Peyer's patch (tissue), 4 donors: ENCODE results near the gene BOC. TPM values are rescaled to one million over a fixed set of nuclear protein-coding genes. Genes with fewer than 3 reads are reported as not detected.
A peak's percentile ranks its signal among the peaks of the same experiment; 100 is the strongest.

Experiments used
- DNase-seq, 3 donors: peaks; one replicate each; pipeline ENCODE4 v3.0.0-alpha.2; 2017 to 2019
- H3K27ac ChIP-seq, 4 donors: fragments of 200-600 bp; sonication (generic); one replicate each; pipeline ENCODE4 v1.5.1; 2016 to 2019
- H3K27me3 ChIP-seq, 2 donors: fragments of 200-600 bp; sonication (generic); one replicate each; pipeline ENCODE4 v1.5.1; 2019
- H3K36me3 ChIP-seq, 3 donors: fragments of 200-600 bp; sonication (generic); one replicate each; pipeline ENCODE4 v1.5.1; 2016 to 2019
- H3K4me1 ChIP-seq, 4 donors: fragments of 200-600 bp; sonication (generic); one replicate each; pipeline ENCODE4 v1.5.1; 2016 to 2019
- H3K4me3 ChIP-seq, 4 donors: fragments of 200-600 bp; sonication (generic); 1 replicate in 3 of 4; 2 replicates in 1 of 4; pipeline ENCODE4 v1.5.1; 2016 to 2019; ENCODE audit warnings: mild to moderate bottlenecking in 1 of 4
- H3K9me3 ChIP-seq, 4 donors: fragments of 200-600 bp; sonication (generic); one replicate each; pipeline ENCODE4 v1.5.1; 2016 to 2019; ENCODE audit warnings: mild to moderate bottlenecking in 1 of 4
- CTCF ChIP-seq, 6 experiments: fragments of 450-650 bp in 4 of 6; fragments of 200-600 bp in 2 of 6; sonication (generic) in 1 of 6; IDR thresholded peaks; one replicate each; pipeline ENCODE4 v1.5.1; 2017 to 2019; ENCODE audit warnings: antibody characterized with exemption in 6 of 6, mild to moderate bottlenecking in 3 of 6, moderate library complexity in 1 of 6
- POLR2A ChIP-seq, 2 donors: fragments of 450-650 bp; IDR thresholded peaks; one replicate each; pipeline ENCODE4 v1.5.1; 2017; ENCODE audit warnings: antibody characterized with exemption in 2 of 2, mild to moderate bottlenecking in 2 of 2, moderate library complexity in 2 of 2
- total RNA-seq, 4 donors: library from RNA; depleted of rRNA; stranded (reverse); fragments of >200 nt; gene quantifications; one replicate each; pipeline ENCODE4 v1.1.0, GENCODE V29; 2016

BOC gene
- total RNA-seq, 4 donors from 2014 or later: 4.2 to 31.4 (median 13.2) TPM

- Histone ChIP-seq H3K27me3 (no peaks in the 10 kb centered on the region), H3K4me1 (peaks cover 0 to 16% (median 0%) of the 10 kb centered on the region in 4 donors), H3K9me3 (no peaks in the 10 kb centered on the region), H3K27ac (peak overlapping the region in 1 of 4 donors; percentile 12), H3K4me3 (no peak overlapping the region), H3K36me3 (no peaks in the 10 kb centered on the region)
- DNase-seq: no peak
- TF ChIP-seq CTCF (IDR thresholded peaks at IDR 0.05) (no peak), POLR2A (IDR thresholded peaks at IDR 0.05) (no peak)
These were observed 11.2 kb downstream of the BOC start for GRCh38 chr3:113222451-113223086.

- Histone ChIP-seq H3K27ac (peak overlapping the region in 2 of 4 donors; percentile 1 to 22), H3K4me1 (peaks cover 0 to 16% (median 0%) of the 10 kb centered on the region in 4 donors), H3K9me3 (no peaks in the 10 kb centered on the region), H3K36me3 (no peaks in the 10 kb centered on the region), H3K27me3 (no peaks in the 10 kb centered on the region), H3K4me3 (no peak overlapping the region)
- peak in 1 of 3 donors; percentile 20 for DNase-seq
- TF ChIP-seq POLR2A (IDR thresholded peaks at IDR 0.05) (no peak), CTCF (IDR thresholded peaks at IDR 0.05) (no peak)
These were observed 12.3 kb downstream of the BOC start for GRCh38 chr3:113223475-113224281.

- no peak for TF ChIP-seq POLR2A (IDR thresholded peaks at IDR 0.05)
- TF ChIP-seq CTCF (IDR thresholded peaks at IDR 0.05): no peak
- Histone ChIP-seq H3K36me3 (no peaks in the 10 kb centered on the region), H3K27me3 (no peaks in the 10 kb centered on the region), H3K4me1 (peaks cover 0 to 16% (median 0%) of the 10 kb centered on the region in 4 donors), H3K9me3 (no peaks in the 10 kb centered on the region), H3K27ac (no peak overlapping the region), H3K4me3 (no peak overlapping the region)
- no peak for DNase-seq
These were observed 13.9 kb downstream of the BOC start for GRCh38 chr3:113225286-113225685.

GRCh38 chr3:113226491-113226890 lies 15.1 kb downstream of the BOC start:
- Histone ChIP-seq H3K36me3 (no peaks in the 10 kb centered on the region), H3K27ac (no peak overlapping the region), H3K27me3 (no peaks in the 10 kb centered on the region), H3K4me3 (no peak overlapping the region), H3K9me3 (no peaks in the 10 kb centered on the region), H3K4me1 (peaks cover 0 to 16% (median 0%) of the 10 kb centered on the region in 4 donors)
- no peak for DNase-seq
- TF ChIP-seq POLR2A (IDR thresholded peaks at IDR 0.05) (no peak), CTCF (IDR thresholded peaks at IDR 0.05) (no peak)

GRCh38 chr3:113227146-113227545 lies 15.8 kb downstream of the BOC start:
- Histone ChIP-seq H3K4me1 (peaks cover 0 to 16% (median 0%) of the 10 kb centered on the region in 4 donors), H3K9me3 (no peaks in the 10 kb centered on the region), H3K4me3 (no peak overlapping the region), H3K36me3 (no peaks in the 10 kb centered on the region), H3K27me3 (no peaks in the 10 kb centered on the region), H3K27ac (no peak overlapping the region)
- DNase-seq: no peak
- TF ChIP-seq CTCF (IDR thresholded peaks at IDR 0.05) (no peak), POLR2A (IDR thresholded peaks at IDR 0.05) (no peak)
